Esophagus squamous epithelium (tissue), 5 donors: ENCODE measurements around the gene ZNF521. TPM values are rescaled to one million over a fixed set of nuclear protein-coding genes. Genes with fewer than 3 reads are reported as not detected.

Experiments used
- DNase-seq: peaks from one replicate; lab custom pipeline; 2025; lab: John Stamatoyannopoulos, UW
- H3K27ac ChIP-seq, 4 donors: fragments of 200-600 bp; sonication (generic); one replicate each; pipeline ENCODE4 v1.5.1; 2016 to 2019; ENCODE audit warnings: mild to moderate bottlenecking in 1 of 4
- H3K27me3 ChIP-seq, 4 donors: fragments of 200-600 bp; sonication (generic); 1 replicate in 3 of 4; 2 replicates in 1 of 4; pipeline versions ENCODE4 v1.5.1 to v1.6.0; 2017 to 2021; ENCODE audit warnings: antibody characterized with exemption in 1 of 4
- H3K36me3 ChIP-seq, 3 donors: fragments of 200-600 bp; sonication (generic); one replicate each; pipeline ENCODE4 v1.5.1; 2016 to 2019
- H3K4me1 ChIP-seq, 3 donors: fragments of 200-600 bp; sonication (generic); one replicate each; pipeline ENCODE4 v1.5.1; 2017 to 2019
- H3K4me3 ChIP-seq, 4 donors: fragments of 200-600 bp; sonication (generic); 1 replicate in 3 of 4; 2 replicates in 1 of 4; pipeline ENCODE4 v1.5.1; 2016 to 2019; ENCODE audit warnings: mild to moderate bottlenecking in 2 of 4, moderate library complexity in 1 of 4
- H3K9me3 ChIP-seq, 3 donors: fragments of 200-600 bp; sonication (generic); one replicate each; pipeline ENCODE4 v1.5.1; 2016 to 2019
- CTCF ChIP-seq, 6 experiments: fragments of 450-650 bp in 4 of 6; fragments of 200-600 bp in 2 of 6; sonication (generic) in 2 of 6; IDR thresholded peaks; one replicate each; pipeline ENCODE4 v1.5.1; 2016 to 2019; ENCODE audit warnings: antibody characterized with exemption in 6 of 6, mild to moderate bottlenecking in 4 of 6, moderate library complexity in 4 of 6
- POLR2A ChIP-seq, 4 donors: fragments of 450-650 bp; IDR thresholded peaks; one replicate each; pipeline ENCODE4 v1.6.1; 2017; ENCODE audit warnings: antibody characterized with exemption in 4 of 4, mild to moderate bottlenecking in 4 of 4, moderate library complexity in 3 of 4
- WGBS, 2 donors: methylation state at CpG; one replicate each; pipeline ENCODE4 v1.1.5; 2018; 5-methylcytosine and 5-hydroxymethylcytosine counted together
- intact Hi-C: fragments of 100-400 bp; cut with DNase I; formaldehyde crosslinking; loops from one replicate; pipeline ENCODE4 v1.15.0; 2022
- total RNA-seq, 4 donors: library from RNA; depleted of rRNA; stranded (reverse); fragments of >200 nt; gene quantifications; one replicate each; pipeline ENCODE4 v1.1.0, GENCODE V29; 2016
- donor health status: DM: yes; HTN: yes; CAD: no.

Gene ZNF521
- total RNA-seq, 4 donors from 2014 or later: 0.68 to 11.3 (median 4.7) TPM

- H3K36me3 ChIP-seq: no peaks in the 10 kb centered on the region
- H3K27me3 ChIP-seq: no peaks in the 10 kb centered on the region
- DNase-seq: no peak
- no peak overlapping the region for H3K4me3 ChIP-seq
- H3K27ac ChIP-seq: no peak overlapping the region
- TF ChIP-seq CTCF (IDR thresholded peaks at IDR 0.05): no peak
- no peak for TF ChIP-seq POLR2A (IDR thresholded peaks at IDR 0.05)
- H3K4me1 ChIP-seq: no peaks in the 10 kb centered on the region
- no peaks in the 10 kb centered on the region for H3K9me3 ChIP-seq
- WGBS, 2 donors: 62 to 79% methylated on average over 3 of the region's 3 CpGs
- intact Hi-C loops: no loop called here
Measured at GRCh38 chr18:25141886-25142285, 210.1 kb downstream of the ZNF521 start.

GRCh38 chr18:25141399-25141798 is 210.6 kb downstream of the ZNF521 start:
- Histone ChIP-seq H3K27me3 (no peaks in the 10 kb centered on the region), H3K9me3 (no peaks in the 10 kb centered on the region), H3K27ac (no peak overlapping the region), H3K4me1 (no peaks in the 10 kb centered on the region), H3K36me3 (no peaks in the 10 kb centered on the region), H3K4me3 (no peak overlapping the region)
- DNase-seq: no peak
- intact Hi-C loops: no loop called here
- TF ChIP-seq POLR2A (IDR thresholded peaks at IDR 0.05): no peak
- 55 to 63% methylated on average over 3 of the region's 3 CpGs for WGBS, 2 donors

GRCh38 chr18:25140962-25141308 is 211.0 kb downstream of the ZNF521 start:
- intact Hi-C loops: no loop called here
- Histone ChIP-seq H3K4me3 (no peak overlapping the region), H3K36me3 (no peaks in the 10 kb centered on the region), H3K9me3 (no peaks in the 10 kb centered on the region), H3K27ac (no peak overlapping the region), H3K4me1 (no peaks in the 10 kb centered on the region), H3K27me3 (no peaks in the 10 kb centered on the region)
- WGBS, 2 donors: 64 to 65% methylated on average over 4 of the region's 4 CpGs
- TF ChIP-seq POLR2A (IDR thresholded peaks at IDR 0.05) (no peak), CTCF (IDR thresholded peaks at IDR 0.05) (no peak)
- no peak for DNase-seq

- TF ChIP-seq POLR2A (IDR thresholded peaks at IDR 0.05) (no peak), CTCF (IDR thresholded peaks at IDR 0.05) (no peak)
- intact Hi-C loops: no loop called here
- WGBS, 2 donors: 54 to 61% methylated on average over 8 of the region's 8 CpGs
- Histone ChIP-seq H3K4me3 (no peak overlapping the region), H3K27ac (no peak overlapping the region), H3K36me3 (no peaks in the 10 kb centered on the region), H3K4me1 (no peaks in the 10 kb centered on the region), H3K27me3 (no peaks in the 10 kb centered on the region), H3K9me3 (no peaks in the 10 kb centered on the region)
- no peak for DNase-seq
Measured at GRCh38 chr18:25140124-25140961, 211.6 kb downstream of the ZNF521 start.

GRCh38 chr18:25137197-25137472 is 214.8 kb downstream of the ZNF521 start:
- H3K4me1 ChIP-seq: peaks cover 0 to 8% (median 0%) of the 10 kb centered on the region in 3 donors
- no peak overlapping the region for H3K4me3 ChIP-seq
- H3K9me3 ChIP-seq: no peaks in the 10 kb centered on the region
- WGBS, 2 donors: 80 to 83% methylated on average over 4 of the region's 4 CpGs
- H3K27ac ChIP-seq: no peak overlapping the region
- TF ChIP-seq CTCF (IDR thresholded peaks at IDR 0.05): no peak
- no peak for TF ChIP-seq POLR2A (IDR thresholded peaks at IDR 0.05)
- intact Hi-C loops: no loop called here
- H3K27me3 ChIP-seq: no peaks in the 10 kb centered on the region
- DNase-seq: no peak
- H3K36me3 ChIP-seq: no peaks in the 10 kb centered on the region
